ENCODE data around the gene KRT80. TPM values are rescaled to one million over a fixed set of nuclear protein-coding genes. Genes with fewer than 3 reads are reported as not detected.

The KRT80 gene
- total RNA-seq, 4 donors from 2014 or later, result 0.34 to 1.6 TPM; not detected in 2

DNA sequence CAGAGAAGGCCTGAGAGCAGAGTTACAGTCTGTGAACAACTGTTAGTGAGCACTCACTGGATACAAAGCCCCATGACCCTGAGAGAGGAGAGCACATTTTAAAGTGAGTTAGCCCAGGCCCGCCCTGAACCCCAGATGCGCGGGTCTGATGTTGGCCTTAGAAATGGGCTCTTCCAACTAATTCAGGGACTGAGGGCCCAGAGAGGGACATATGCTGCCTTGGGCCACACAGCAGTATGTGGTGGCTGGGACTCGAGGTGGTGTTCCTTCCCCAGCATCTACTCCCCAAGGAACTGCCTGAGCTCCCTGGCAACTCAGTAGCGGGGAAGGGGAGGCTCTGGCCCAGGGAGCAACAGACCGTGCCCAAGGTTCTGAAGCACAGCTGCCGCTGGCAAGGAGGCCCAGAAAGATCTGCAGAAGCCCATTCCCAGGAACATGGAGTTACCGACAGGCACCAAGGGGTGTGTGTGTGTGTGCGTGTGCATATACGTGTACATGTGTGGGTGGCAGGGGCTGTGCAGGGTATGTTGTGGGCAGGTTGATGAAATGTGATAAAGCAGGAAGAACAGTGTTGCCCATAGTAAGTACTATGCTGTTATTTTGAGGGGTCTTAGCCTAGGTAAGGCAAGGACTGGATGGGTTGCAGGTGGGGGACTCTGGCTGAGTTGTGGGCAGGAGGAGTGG is 40.5 kb downstream of the KRT80 start:
- WGBS, 2 donors, result 85 to 95% methylated on average over 10 of the region's 10 CpGs
- Histone ChIP-seq H3K27me3 (no peaks in the 10 kb centered on the region), H3K4me3 (replicated peaks in 1 of 3) (no peak overlapping the region), H3K4me1 (peaks cover 43 to 64% of the 10 kb centered on the region in 2 donors), H3K36me3 (no peaks in the 10 kb centered on the region), H3K9me3 (no peaks in the 10 kb centered on the region), H3K27ac (peak overlapping the region; percentile 97 to 100 (median 98))
- no peak for TF ChIP-seq POLR2A (IDR thresholded peaks at IDR 0.05)
- TF ChIP-seq, protein P1, sequence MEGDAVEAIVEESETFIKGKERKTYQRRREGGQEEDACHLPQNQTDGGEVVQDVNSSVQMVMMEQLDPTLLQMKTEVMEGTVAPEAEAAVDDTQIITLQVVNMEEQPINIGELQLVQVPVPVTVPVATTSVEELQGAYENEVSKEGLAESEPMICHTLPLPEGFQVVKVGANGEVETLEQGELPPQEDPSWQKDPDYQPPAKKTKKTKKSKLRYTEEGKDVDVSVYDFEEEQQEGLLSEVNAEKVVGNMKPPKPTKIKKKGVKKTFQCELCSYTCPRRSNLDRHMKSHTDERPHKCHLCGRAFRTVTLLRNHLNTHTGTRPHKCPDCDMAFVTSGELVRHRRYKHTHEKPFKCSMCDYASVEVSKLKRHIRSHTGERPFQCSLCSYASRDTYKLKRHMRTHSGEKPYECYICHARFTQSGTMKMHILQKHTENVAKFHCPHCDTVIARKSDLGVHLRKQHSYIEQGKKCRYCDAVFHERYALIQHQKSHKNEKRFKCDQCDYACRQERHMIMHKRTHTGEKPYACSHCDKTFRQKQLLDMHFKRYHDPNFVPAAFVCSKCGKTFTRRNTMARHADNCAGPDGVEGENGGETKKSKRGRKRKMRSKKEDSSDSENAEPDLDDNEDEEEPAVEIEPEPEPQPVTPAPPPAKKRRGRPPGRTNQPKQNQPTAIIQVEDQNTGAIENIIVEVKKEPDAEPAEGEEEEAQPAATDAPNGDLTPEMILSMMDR (IDR thresholded peaks at IDR 0.05), result no peak
- intact Hi-C loops (cut with DNase I), result loop anchor here (10.0 kb wide), 1 partner anchor 354 kb away; no protein-coding TSS in a partner anchor
- peak; percentile 64 to 68 for DNase-seq

DNA sequence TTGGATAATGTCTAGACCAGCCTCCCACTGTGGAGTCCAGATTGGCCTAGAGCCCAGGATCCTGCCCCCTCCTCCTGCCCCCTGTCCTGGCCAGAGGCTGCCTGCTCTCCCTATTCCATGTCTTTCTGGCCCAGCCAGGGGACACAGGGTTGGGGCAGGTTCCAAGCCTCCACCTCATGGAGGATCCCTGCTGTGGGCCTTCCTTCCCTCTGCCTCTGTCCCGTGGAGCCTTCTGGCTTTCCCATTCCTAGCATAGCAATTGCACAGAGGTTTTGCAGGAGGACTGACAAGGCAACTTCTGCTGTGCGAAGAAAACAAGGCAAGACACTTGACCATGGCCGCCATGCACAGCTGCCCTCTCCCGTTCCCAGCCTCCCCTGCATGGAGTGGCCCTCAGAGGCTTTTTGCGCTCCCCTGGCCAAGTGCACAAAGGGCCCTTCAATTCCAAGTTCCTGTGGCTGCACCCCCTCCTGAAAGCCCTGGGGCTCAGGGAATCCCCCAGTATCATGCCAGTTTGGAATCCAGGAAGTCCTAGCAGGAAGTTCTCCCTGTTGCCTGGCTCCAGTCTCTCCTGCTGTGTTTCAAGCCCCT is 42.1 kb downstream of the KRT80 start:
- Histone ChIP-seq H3K36me3 (no peaks in the 10 kb centered on the region), H3K4me3 (replicated peaks in 1 of 3) (no peak overlapping the region), H3K9me3 (no peaks in the 10 kb centered on the region), H3K4me1 (peaks cover 43 to 73% of the 10 kb centered on the region in 2 donors), H3K27ac (peak overlapping the region; percentile 97 to 100 (median 98)), H3K27me3 (no peaks in the 10 kb centered on the region)
- intact Hi-C loops (cut with DNase I), result loop anchor here (10.0 kb wide), 1 partner anchor 355 kb away; no protein-coding TSS in a partner anchor
- peak; percentile 90 to 93 for DNase-seq
- WGBS, 2 donors, result 21 to 29% methylated on average over 2 to 5 of the region's 5 CpGs
- TF ChIP-seq POLR2A (IDR thresholded peaks at IDR 0.05), result peak in 1 of 2 donors; percentile 45
- TF ChIP-seq, protein P1 (IDR thresholded peaks at IDR 0.05), result no peak

DNA sequence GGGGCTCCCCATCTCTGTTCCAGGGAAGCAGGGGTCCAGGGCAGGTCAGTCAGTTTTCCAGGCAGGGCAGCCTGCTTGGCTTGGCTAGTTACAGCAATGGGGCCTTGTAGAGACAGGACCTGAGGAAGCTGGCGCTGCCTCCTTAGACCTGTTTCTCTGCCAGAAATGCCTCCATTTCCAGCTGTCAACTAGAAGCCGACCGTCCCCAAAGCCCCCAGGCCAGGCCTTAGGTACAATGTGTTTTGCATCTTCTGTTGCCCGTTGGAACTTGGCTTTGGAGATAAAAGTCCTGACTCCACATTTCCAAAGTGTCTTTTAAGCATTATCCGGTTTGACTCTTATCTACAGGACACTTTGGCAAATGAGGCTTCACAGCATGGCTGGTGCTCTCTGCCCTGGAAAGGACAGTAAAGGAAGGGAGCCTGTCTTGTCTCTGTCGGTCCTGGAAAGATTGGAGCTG is 42.6 kb downstream of the KRT80 start:
- Histone ChIP-seq H3K27ac (peak overlapping the region; percentile 97 to 100 (median 98)), H3K36me3 (no peaks in the 10 kb centered on the region), H3K4me1 (peaks cover 43 to 76% of the 10 kb centered on the region in 2 donors), H3K27me3 (no peaks in the 10 kb centered on the region), H3K4me3 (replicated peaks in 1 of 3) (no peak overlapping the region), H3K9me3 (no peaks in the 10 kb centered on the region)
- DNase-seq, result peak in 1 of 2 donors; percentile 26
- WGBS, 2 donors, result 58 to 75% methylated on average over 4 of the region's 6 CpGs
- TF ChIP-seq POLR2A (IDR thresholded peaks at IDR 0.05), result no peak
- TF ChIP-seq, protein P1 (IDR thresholded peaks at IDR 0.05), result no peak
- intact Hi-C loops (cut with DNase I), result no loop called here

DNA sequence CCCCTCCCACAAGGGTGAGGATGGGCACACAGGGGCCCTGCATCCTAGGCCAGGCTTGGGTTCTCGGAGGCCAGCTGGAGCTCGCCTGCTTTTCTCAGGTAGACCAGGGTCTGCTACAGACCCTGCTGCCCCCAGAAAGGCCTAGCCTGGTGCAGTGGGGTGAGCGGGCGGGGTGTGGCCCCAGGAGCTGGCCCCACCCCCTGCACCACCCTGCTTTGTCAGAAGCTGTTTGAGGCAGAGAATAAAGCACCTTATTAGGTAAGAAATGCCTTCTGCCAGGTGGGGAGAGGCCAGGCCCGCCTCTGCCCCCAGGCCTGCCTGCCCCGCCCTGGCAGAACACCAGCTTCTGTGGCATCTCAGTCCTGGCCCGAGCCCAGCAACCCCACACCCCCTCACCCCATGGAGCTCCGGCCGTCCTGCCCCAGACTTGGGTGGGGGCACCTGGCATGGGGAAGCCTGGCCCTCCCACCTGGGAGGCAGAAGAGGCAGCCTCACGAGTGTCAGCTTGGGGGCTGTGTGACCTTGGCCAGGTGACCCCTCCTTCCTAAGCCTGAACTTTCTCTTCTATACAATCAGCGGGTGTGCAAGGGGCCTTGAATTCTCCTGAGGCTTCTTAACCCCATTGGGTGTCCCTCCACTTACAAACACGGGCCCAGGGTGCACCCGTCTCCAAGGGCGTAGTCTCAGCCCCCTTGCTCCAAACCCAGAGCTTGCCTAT is 43.2 kb downstream of the KRT80 start:
- intact Hi-C loops (cut with DNase I), result no loop called here
- peak; percentile 90 to 93 for DNase-seq
- H3K27ac ChIP-seq, result peak overlapping the region; percentile 97 to 100 (median 98)
- peaks cover 43 to 82% of the 10 kb centered on the region in 2 donors for H3K4me1 ChIP-seq
- TF ChIP-seq, protein P1 (IDR thresholded peaks at IDR 0.05), result no peak
- peak; percentile 38 to 70 for TF ChIP-seq POLR2A (IDR thresholded peaks at IDR 0.05)
- no peaks in the 10 kb centered on the region for H3K27me3 ChIP-seq
- no peaks in the 10 kb centered on the region for H3K9me3 ChIP-seq
- no peak overlapping the region for H3K4me3 ChIP-seq (replicated peaks in 1 of 3)
- 77 to 78% methylated on average over 7 to 10 of the region's 14 CpGs for WGBS, 2 donors
- H3K36me3 ChIP-seq, result no peaks in the 10 kb centered on the region
